SK-N-SH (cell line): ENCODE measurements around the gene ZNF724. TPM values are rescaled to one million over a fixed set of nuclear protein-coding genes. Genes with fewer than 3 reads are reported as not detected.
"Not testable (repeated sequence)": the region's sequence is repeated elsewhere in the genome, so short reads cannot be mapped to it uniquely, and the experiment has no call there.

Experiments used
- CTCF ChIA-PET: fragments of 300-600, 350-600 bp; formaldehyde crosslinking; extraction: SDS; loops from one replicate; lab custom pipeline; 2021; lab: Yijun Ruan, JAX
- POLR2A ChIA-PET: fragments of 350-600 bp; sonication (Branson Sonifier 250); formaldehyde crosslinking; extraction: SDS; loops from one replicate; lab custom pipeline; 2020; ENCODE audit warnings: antibody characterized with exemption, inconsistent platforms; lab: Yijun Ruan, JAX
- DNase-seq: peaks from one replicate; pipeline ENCODE4 v3.0.0; 2012
- H2AFZ ChIP-seq: fragments of 200-600 bp; sonication (generic); 2 replicates; pipeline ENCODE4 v1.8.1; 2016; ENCODE audit warnings: antibody characterized with exemption, mild to moderate bottlenecking, low read depth
- H3F3A ChIP-seq: fragments of 200-600 bp; sonication (generic); replicated peaks from 2 replicates; pipeline ENCODE3; 2016; ENCODE audit warnings: antibody characterized with exemption, mild to moderate bottlenecking; ENCODE audit not compliant: insufficient read depth
- H3K27ac ChIP-seq, 2 experiments: fragments of 200-500 bp in 1 of 2; fragments of 200-600 bp in 1 of 2; sonication (Bioruptor generic) in 1 of 2; sonication (generic), shearing (Covaris generic) in 1 of 2; 2 replicates each; pipeline versions ENCODE4 v1.5.1 to v1.6.1; 2014 to 2016; ENCODE audit warnings: low read depth in 2 of 2, inconsistent platforms in 1 of 2, low read length in 1 of 2, mild to moderate bottlenecking in 1 of 2, mixed read lengths in 1 of 2
- H3K27me3 ChIP-seq: fragments of 200-600 bp; sonication (generic), shearing (Covaris generic); 2 replicates; pipeline ENCODE4 v1.6.1; 2016; ENCODE audit warnings: mixed run types; ENCODE audit not compliant: insufficient read depth
- H3K36me3 ChIP-seq, 2 experiments: fragments of 200-500 bp in 1 of 2; fragments of 200-600 bp in 1 of 2; sonication (Bioruptor generic) in 1 of 2; sonication (generic) in 1 of 2; replicated peaks in 1 of 2; 2 replicates each; pipeline versions ENCODE3 to v1.5.1; 2014 to 2016; ENCODE audit warnings: low read length in 1 of 2, mild to moderate bottlenecking in 1 of 2; ENCODE audit not compliant: insufficient read depth in 2 of 2, control insufficient read depth in 1 of 2
- H3K4me1 ChIP-seq, 2 experiments: fragments of 200-500 bp in 1 of 2; fragments of 200-600 bp in 1 of 2; sonication (Bioruptor generic) in 1 of 2; sonication (generic), shearing (Covaris generic) in 1 of 2; 2 replicates each; pipeline versions ENCODE4 v1.5.1 to v1.6.1; 2014 to 2016; ENCODE audit warnings: low read depth in 1 of 2, low read length in 1 of 2, mixed run types in 1 of 2; ENCODE audit not compliant: insufficient read depth in 2 of 2, control insufficient read depth in 1 of 2
- H3K4me2 ChIP-seq: fragments of 200-600 bp; sonication (generic), shearing (Covaris generic); 2 replicates; pipeline ENCODE4 v1.6.1; 2017; ENCODE audit warnings: mixed run types
- H3K4me3 ChIP-seq, 2 experiments: fragments of 200-500 bp in 1 of 2; fragments of 200-600 bp in 1 of 2; sonication (Bioruptor generic) in 1 of 2; sonication (generic), shearing (Covaris generic) in 1 of 2; 2 replicates each; pipeline versions ENCODE4 v1.5.1 to v1.8.1; 2014 to 2016; ENCODE audit warnings: low read depth in 2 of 2, inconsistent platforms in 1 of 2, low read length in 1 of 2, mild to moderate bottlenecking in 1 of 2, mixed read lengths in 1 of 2, moderate library complexity in 1 of 2
- H3K79me2 ChIP-seq: fragments of 200-600 bp; sonication (generic); 2 replicates; pipeline ENCODE4 v1.8.1; 2017; ENCODE audit warnings: mild to moderate bottlenecking; ENCODE audit not compliant: insufficient read depth
- H3K9ac ChIP-seq: fragments of 200-600 bp; sonication (generic); 2 replicates; pipeline ENCODE4 v1.6.1; 2017; ENCODE audit warnings: mixed run types
- H3K9me2 ChIP-seq: fragments of 200-600 bp; sonication (generic); 2 replicates; pipeline ENCODE4 v1.6.1; 2017; ENCODE audit warnings: mixed run types
- H3K9me3 ChIP-seq: fragments of 200-600 bp; sonication (generic); 2 replicates; pipeline ENCODE4 v1.6.1; 2017; ENCODE audit warnings: mixed run types, mild to moderate bottlenecking, moderate library complexity
- H4K20me1 ChIP-seq: fragments of 200-600 bp; sonication (generic); 2 replicates; pipeline ENCODE4 v1.6.1; 2017; ENCODE audit warnings: mild to moderate bottlenecking, mixed run types; ENCODE audit not compliant: insufficient read depth
- CHD2 ChIP-seq: fragments of 150-350 bp; IDR thresholded peaks from 2 replicates; pipeline ENCODE4 v1.6.1; 2018; ENCODE audit warnings: low read length; ENCODE audit not compliant: partially characterized antibody
- ELF1 ChIP-seq: IDR thresholded peaks from 2 replicates; pipeline ENCODE4 v1.4.0; 2012
- EZH2phosphoT487 ChIP-seq: fragments of 200-600 bp; sonication (generic); IDR thresholded peaks from 2 replicates; pipeline ENCODE4 v1.6.1; 2017; ENCODE audit warnings: low read depth, mixed run types, mild to moderate bottlenecking, antibody characterized with exemption, moderate library complexity, borderline replicate concordance
- FOSL2 ChIP-seq: IDR thresholded peaks from 2 replicates; pipeline ENCODE4 v1.4.0; 2012; ENCODE audit warnings: low read depth, mild to moderate bottlenecking, moderate library complexity, borderline replicate concordance
- FOXJ3 ChIP-seq: sonication (generic); formaldehyde crosslinking; IDR thresholded peaks from 2 replicates; pipeline ENCODE4 v1.5.1; 2020; ENCODE audit warnings: mild to moderate bottlenecking, missing genetic modification reagents
- GABPA ChIP-seq: IDR thresholded peaks from 2 replicates; pipeline ENCODE4 v1.4.0; 2012; ENCODE audit warnings: low read depth, mild to moderate bottlenecking
- JUND ChIP-seq: IDR thresholded peaks from 2 replicates; pipeline ENCODE4 v1.4.0; 2012
- NFIC ChIP-seq: IDR thresholded peaks from 2 replicates; pipeline ENCODE4 v1.4.0; 2012; ENCODE audit warnings: borderline replicate concordance
- POLR2AphosphoS5 ChIP-seq: IDR thresholded peaks from 2 replicates; pipeline ENCODE4 v1.6.1; 2012; ENCODE audit warnings: low read depth, low read length
- RAD21 ChIP-seq: IDR thresholded peaks from 2 replicates; pipeline ENCODE4 v1.6.1; 2012; ENCODE audit warnings: mild to moderate bottlenecking, low read length
- RXRA ChIP-seq: IDR thresholded peaks from 2 replicates; pipeline ENCODE4 v1.4.0; 2012; ENCODE audit warnings: low read depth, mild to moderate bottlenecking, borderline replicate concordance
- SIN3A ChIP-seq: IDR thresholded peaks from 2 replicates; pipeline ENCODE4 v1.6.1; 2012; ENCODE audit warnings: low read depth, mild to moderate bottlenecking, low read length, moderate library complexity, borderline replicate concordance
- SMC3 ChIP-seq: IDR thresholded peaks from 2 replicates; pipeline ENCODE4 v1.6.1; 2012; ENCODE audit warnings: low read depth, low read length, improper control_type of control experiment
- TAF1 ChIP-seq: IDR thresholded peaks from 2 replicates; pipeline ENCODE4 v1.6.1; 2012; ENCODE audit warnings: low read depth, mild to moderate bottlenecking, low read length, moderate library complexity, borderline replicate concordance
- TCF12 ChIP-seq: IDR thresholded peaks from 2 replicates; pipeline ENCODE4 v1.4.0; 2012
- USF2 ChIP-seq: fragments of 150-350 bp; IDR thresholded peaks from 2 replicates; pipeline ENCODE4 v1.6.1; 2017; ENCODE audit warnings: antibody characterized with exemption, low read length, low read depth, borderline replicate concordance
- ZBTB33 ChIP-seq: IDR thresholded peaks from 2 replicates; pipeline ENCODE4 v1.4.0; 2012; ENCODE audit warnings: low read depth, borderline replicate concordance
- WGBS: methylation state at CpG from one replicate; pipeline ENCODE4 v1.1.6; 2017; ENCODE audit warnings: low lambda C conversion rate; 5-methylcytosine and 5-hydroxymethylcytosine counted together
- polyA plus RNA-seq, 3 experiments: library from polyadenylated mRNA; depleted of rRNA; stranded (reverse); fragments of >200 nt; gene quantifications; 2 replicates each; pipeline ENCODE4 v1.2.3, GENCODE V29; 2012
- TF ChIP-seq, protein P1 (sequence below): IDR thresholded peaks from 2 replicates; pipeline ENCODE4 v1.6.1; 2012; ENCODE audit warnings: mild to moderate bottlenecking, low read depth, low read length, moderate library complexity
- TF ChIP-seq, protein P2 (sequence below): fragments of 200-600 bp; sonication (generic); IDR thresholded peaks from 2 replicates; pipeline ENCODE4 v1.6.1; 2017; ENCODE audit warnings: antibody characterized with exemption, mild to moderate bottlenecking, moderate library complexity
- TF ChIP-seq, protein P3 (sequence below): IDR thresholded peaks from 2 replicates; pipeline ENCODE4 v1.4.0; 2012; ENCODE audit warnings: low read depth

The ZNF724 gene
- polyA plus RNA-seq, 1 of the 3 experiments (the other 2 are of a cell fraction) = 0.56 TPM

- Histone ChIP-seq H3K27ac (no peak overlapping the region), H3K79me2 (no peaks in the 10 kb centered on the region), H3K36me3 (no peaks in the 10 kb centered on the region), H2AFZ (no peak overlapping the region), H3K4me1 (no peaks in the 10 kb centered on the region), H3K9me2 (no peaks in the 10 kb centered on the region), H3K4me2 (no peak overlapping the region), H3K27me3 (no peaks in the 10 kb centered on the region), H3K9me3 (no peaks in the 10 kb centered on the region), H4K20me1 (no peaks in the 10 kb centered on the region), H3K4me3 (no peak overlapping the region), H3K9ac (no peak overlapping the region), H3F3A (no peaks in the 10 kb centered on the region)
- CTCF ChIA-PET = no interaction called here
- TF ChIP-seq RAD21 = no peak
- TF ChIP-seq FOSL2 = no peak
- no peak for TF ChIP-seq NFIC
- TF ChIP-seq FOXJ3 (CRISPR knock-in tag) = no peak
- no peak for TF ChIP-seq USF2
- no peak for TF ChIP-seq EZH2phosphoT487
- TF ChIP-seq ELF1 = no peak
- TF ChIP-seq, protein P1, sequence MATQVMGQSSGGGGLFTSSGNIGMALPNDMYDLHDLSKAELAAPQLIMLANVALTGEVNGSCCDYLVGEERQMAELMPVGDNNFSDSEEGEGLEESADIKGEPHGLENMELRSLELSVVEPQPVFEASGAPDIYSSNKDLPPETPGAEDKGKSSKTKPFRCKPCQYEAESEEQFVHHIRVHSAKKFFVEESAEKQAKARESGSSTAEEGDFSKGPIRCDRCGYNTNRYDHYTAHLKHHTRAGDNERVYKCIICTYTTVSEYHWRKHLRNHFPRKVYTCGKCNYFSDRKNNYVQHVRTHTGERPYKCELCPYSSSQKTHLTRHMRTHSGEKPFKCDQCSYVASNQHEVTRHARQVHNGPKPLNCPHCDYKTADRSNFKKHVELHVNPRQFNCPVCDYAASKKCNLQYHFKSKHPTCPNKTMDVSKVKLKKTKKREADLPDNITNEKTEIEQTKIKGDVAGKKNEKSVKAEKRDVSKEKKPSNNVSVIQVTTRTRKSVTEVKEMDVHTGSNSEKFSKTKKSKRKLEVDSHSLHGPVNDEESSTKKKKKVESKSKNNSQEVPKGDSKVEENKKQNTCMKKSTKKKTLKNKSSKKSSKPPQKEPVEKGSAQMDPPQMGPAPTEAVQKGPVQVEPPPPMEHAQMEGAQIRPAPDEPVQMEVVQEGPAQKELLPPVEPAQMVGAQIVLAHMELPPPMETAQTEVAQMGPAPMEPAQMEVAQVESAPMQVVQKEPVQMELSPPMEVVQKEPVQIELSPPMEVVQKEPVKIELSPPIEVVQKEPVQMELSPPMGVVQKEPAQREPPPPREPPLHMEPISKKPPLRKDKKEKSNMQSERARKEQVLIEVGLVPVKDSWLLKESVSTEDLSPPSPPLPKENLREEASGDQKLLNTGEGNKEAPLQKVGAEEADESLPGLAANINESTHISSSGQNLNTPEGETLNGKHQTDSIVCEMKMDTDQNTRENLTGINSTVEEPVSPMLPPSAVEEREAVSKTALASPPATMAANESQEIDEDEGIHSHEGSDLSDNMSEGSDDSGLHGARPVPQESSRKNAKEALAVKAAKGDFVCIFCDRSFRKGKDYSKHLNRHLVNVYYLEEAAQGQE = no peak
- no peak for TF ChIP-seq POLR2AphosphoS5
- TF ChIP-seq, protein P2, sequence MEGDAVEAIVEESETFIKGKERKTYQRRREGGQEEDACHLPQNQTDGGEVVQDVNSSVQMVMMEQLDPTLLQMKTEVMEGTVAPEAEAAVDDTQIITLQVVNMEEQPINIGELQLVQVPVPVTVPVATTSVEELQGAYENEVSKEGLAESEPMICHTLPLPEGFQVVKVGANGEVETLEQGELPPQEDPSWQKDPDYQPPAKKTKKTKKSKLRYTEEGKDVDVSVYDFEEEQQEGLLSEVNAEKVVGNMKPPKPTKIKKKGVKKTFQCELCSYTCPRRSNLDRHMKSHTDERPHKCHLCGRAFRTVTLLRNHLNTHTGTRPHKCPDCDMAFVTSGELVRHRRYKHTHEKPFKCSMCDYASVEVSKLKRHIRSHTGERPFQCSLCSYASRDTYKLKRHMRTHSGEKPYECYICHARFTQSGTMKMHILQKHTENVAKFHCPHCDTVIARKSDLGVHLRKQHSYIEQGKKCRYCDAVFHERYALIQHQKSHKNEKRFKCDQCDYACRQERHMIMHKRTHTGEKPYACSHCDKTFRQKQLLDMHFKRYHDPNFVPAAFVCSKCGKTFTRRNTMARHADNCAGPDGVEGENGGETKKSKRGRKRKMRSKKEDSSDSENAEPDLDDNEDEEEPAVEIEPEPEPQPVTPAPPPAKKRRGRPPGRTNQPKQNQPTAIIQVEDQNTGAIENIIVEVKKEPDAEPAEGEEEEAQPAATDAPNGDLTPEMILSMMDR = no peak
- TF ChIP-seq TAF1 = no peak
- no peak for TF ChIP-seq ZBTB33
- no peak for TF ChIP-seq GABPA
- no peak for TF ChIP-seq CHD2
- TF ChIP-seq, protein P3, sequence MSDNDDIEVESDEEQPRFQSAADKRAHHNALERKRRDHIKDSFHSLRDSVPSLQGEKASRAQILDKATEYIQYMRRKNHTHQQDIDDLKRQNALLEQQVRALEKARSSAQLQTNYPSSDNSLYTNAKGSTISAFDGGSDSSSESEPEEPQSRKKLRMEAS = no peak
- no peak for TF ChIP-seq JUND
- no peak for TF ChIP-seq SIN3A
- TF ChIP-seq TCF12 = no peak
- TF ChIP-seq RXRA = no peak
- TF ChIP-seq SMC3 = no peak
- POLR2A ChIA-PET = no interaction called here
- 48% methylated on average over 4 of the region's 4 CpGs for WGBS
- no peak for DNase-seq
Measured at GRCh38 chr19:23294141-23294540, 43.9 kb upstream of the ZNF724 start.

DNA sequence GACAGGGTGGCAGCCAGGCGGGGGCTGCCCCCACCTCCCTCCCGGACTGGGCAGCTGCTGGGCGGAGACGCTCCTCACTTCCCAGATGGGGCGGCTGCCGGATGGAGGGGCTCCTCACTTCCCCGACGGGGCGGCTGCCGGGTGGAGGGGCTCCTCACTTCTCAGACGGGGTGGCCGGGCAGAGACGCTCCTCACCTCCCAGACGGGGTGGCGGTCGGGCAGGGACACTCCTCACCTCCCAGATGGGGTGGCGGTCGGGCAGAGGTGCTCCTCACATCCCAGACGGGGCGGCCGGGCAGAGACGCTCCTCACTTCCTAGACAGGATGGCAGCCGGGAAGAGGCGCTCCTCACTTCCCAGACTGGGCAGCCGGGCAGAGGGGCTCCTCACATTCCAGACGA, 39.8 kb upstream of the ZNF724 start:
- H3K4me2 ChIP-seq, H3K36me3 ChIP-seq, H3K27ac ChIP-seq, H3K79me2 ChIP-seq, H3K9me3 ChIP-seq, DNase-seq, H4K20me1 ChIP-seq, H3K9ac ChIP-seq, POLR2A ChIA-PET, H3F3A ChIP-seq, H3K4me3 ChIP-seq, CTCF ChIA-PET, H3K27me3 ChIP-seq, H3K4me1 ChIP-seq, H2AFZ ChIP-seq, H3K9me2 ChIP-seq: not testable (repeated sequence)
- WGBS = 63% methylated on average over 4 of the region's 26 CpGs
